Measurements from ENCODE around the gene CEBPB. TPM values are rescaled to one million over a fixed set of nuclear protein-coding genes. Genes with fewer than 3 reads are reported as not detected.

Gene CEBPB
- total RNA-seq, 1 experiment from 2014 or later, result 226 TPM

DNA sequence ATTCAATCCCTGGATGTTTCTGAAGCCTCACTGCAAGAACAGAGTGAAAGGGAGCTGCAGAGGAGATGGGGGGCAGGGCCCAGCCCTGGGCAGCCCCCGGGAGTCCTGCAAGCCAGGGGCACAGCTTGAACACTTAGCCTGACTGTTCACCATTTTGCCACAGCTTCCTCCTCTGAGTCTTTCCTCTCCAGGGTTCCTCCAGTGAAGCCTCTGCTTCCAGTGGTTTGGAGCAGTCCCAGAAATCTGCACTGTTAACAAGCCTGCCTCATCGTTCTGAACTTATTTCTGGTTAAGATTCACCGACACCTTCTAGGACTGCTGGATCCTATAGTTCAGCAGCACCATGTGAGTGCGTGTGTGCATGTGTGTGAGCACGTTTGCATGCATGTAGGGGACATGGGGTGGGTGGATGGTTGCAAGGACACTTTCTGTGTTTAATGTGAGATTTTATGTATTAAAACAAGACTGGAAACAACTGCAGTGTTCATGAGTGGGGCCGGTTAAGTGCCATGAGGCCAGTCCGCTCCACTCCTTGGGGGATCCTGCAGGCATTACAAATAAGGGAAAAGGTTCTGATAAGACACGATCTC is 24.6 kb downstream of the CEBPB start:
- Mint-ChIP-seq H3K4me3 (ENCODE audit: unreplicated experiment) (no peak overlapping the region), H3K36me3 (ENCODE audit: insufficient read depth, unreplicated experiment) (no peaks in the 10 kb centered on the region), H3K4me1 (ENCODE audit: insufficient read depth, unreplicated experiment) (peaks cover 8% of the 10 kb centered on the region), H3K27ac (ENCODE audit: low read depth, unreplicated experiment) (no peak overlapping the region), H3K9me3 (ENCODE audit: unreplicated experiment) (no peaks in the 10 kb centered on the region), H3K27me3 (ENCODE audit: insufficient read depth, unreplicated experiment) (no peaks in the 10 kb centered on the region)
- ChIA-PET CTCF (interaction anchor here (0.6 kb wide), 1 partner anchor 209 kb away, joined by 4 read pairs; no protein-coding TSS in a partner anchor), POLR2A (interaction anchor here (0.6 kb wide), 1 partner anchor 200 kb away, joined by 3 read pairs; no protein-coding TSS in a partner anchor)
- BruUV-seq (replicated peaks), result no TSS peak
- TF ChIP-seq, protein P1, sequence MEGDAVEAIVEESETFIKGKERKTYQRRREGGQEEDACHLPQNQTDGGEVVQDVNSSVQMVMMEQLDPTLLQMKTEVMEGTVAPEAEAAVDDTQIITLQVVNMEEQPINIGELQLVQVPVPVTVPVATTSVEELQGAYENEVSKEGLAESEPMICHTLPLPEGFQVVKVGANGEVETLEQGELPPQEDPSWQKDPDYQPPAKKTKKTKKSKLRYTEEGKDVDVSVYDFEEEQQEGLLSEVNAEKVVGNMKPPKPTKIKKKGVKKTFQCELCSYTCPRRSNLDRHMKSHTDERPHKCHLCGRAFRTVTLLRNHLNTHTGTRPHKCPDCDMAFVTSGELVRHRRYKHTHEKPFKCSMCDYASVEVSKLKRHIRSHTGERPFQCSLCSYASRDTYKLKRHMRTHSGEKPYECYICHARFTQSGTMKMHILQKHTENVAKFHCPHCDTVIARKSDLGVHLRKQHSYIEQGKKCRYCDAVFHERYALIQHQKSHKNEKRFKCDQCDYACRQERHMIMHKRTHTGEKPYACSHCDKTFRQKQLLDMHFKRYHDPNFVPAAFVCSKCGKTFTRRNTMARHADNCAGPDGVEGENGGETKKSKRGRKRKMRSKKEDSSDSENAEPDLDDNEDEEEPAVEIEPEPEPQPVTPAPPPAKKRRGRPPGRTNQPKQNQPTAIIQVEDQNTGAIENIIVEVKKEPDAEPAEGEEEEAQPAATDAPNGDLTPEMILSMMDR (IDR thresholded peaks at IDR 0.05; ENCODE audit: unreplicated experiment), result no peak
- DNase-seq (ENCODE audit: unreplicated experiment), result no peak
- intact Hi-C loops (cut with micrococcal nuclease), result no loop called here

DNA sequence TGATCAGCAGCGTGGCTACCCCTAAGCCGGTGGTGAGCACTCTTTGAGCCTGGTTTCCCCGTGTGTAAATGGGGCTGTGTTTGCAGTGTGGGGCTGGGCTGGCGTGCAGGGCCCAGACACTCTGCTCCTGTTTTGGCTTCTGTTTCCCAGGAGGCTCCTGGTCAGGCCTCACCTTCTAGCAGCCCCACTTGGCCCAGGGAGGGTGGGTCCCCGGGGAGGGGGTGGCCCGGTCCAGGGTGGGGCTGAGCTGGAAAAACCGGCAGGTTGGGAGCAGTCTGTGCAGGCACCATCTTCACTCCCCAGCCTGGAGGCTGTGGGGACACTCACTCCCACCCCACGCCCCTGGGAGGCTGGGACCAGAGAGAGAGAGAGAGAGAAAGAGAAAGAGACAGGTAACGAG is 25.3 kb downstream of the CEBPB start:
- CTCF ChIA-PET, result no interaction called here
- POLR2A ChIA-PET, result no interaction called here
- no peak overlapping the region for H3K4me3 Mint-ChIP-seq (ENCODE audit: unreplicated experiment)
- TF ChIP-seq, protein P1 (IDR thresholded peaks at IDR 0.05; ENCODE audit: unreplicated experiment), result no peak
- H3K27ac Mint-ChIP-seq (ENCODE audit: low read depth, unreplicated experiment), result no peak overlapping the region
- intact Hi-C loops (cut with micrococcal nuclease), result no loop called here
- H3K27me3 Mint-ChIP-seq (ENCODE audit: insufficient read depth, unreplicated experiment), result no peaks in the 10 kb centered on the region
- no TSS peak for BruUV-seq (replicated peaks)
- peaks cover 11% of the 10 kb centered on the region for H3K4me1 Mint-ChIP-seq (ENCODE audit: insufficient read depth, unreplicated experiment)
- no peak for DNase-seq (ENCODE audit: unreplicated experiment)
- H3K9me3 Mint-ChIP-seq (ENCODE audit: unreplicated experiment), result no peaks in the 10 kb centered on the region
- no peaks in the 10 kb centered on the region for H3K36me3 Mint-ChIP-seq (ENCODE audit: insufficient read depth, unreplicated experiment)

DNA sequence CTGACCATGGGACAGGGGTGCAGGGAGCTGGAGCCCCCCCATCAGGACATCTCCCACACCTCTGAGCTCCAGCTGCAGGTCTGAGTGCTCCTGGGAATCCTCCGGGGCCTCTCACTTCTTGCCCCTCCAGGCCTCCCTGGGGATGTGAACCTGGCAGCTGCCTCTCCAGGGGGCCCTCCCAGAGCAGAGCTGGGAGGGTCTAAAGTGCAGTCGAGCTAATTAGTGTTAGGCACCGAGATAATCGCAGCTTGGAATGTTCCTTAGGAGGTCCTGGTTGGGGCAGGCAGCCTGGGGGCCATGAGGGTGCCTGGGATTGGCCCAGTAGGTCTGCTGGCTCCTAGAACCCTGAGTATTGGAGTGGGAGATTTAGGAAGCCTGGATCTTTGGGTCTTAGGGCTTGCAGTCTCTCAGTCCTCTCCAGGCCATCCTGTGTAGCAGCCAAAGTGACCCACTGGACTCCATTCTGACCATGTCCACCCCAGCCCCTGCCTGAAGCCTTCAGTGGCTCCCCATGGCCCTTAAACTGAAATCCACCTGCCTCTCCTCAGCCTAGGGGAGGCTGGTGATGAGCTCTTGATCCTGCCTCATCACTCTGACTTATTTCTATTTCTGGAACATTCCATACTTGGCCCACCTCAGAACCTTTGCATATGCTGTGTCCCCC is 26.0 kb downstream of the CEBPB start:
- no peaks in the 10 kb centered on the region for H3K9me3 Mint-ChIP-seq (ENCODE audit: unreplicated experiment)
- H3K27me3 Mint-ChIP-seq (ENCODE audit: insufficient read depth, unreplicated experiment), result no peaks in the 10 kb centered on the region
- BruUV-seq (replicated peaks), result no TSS peak
- intact Hi-C loops (cut with micrococcal nuclease), result no loop called here
- DNase-seq (ENCODE audit: unreplicated experiment), result no peak
- peaks cover 13% of the 10 kb centered on the region for H3K4me1 Mint-ChIP-seq (ENCODE audit: insufficient read depth, unreplicated experiment)
- no peak overlapping the region for H3K4me3 Mint-ChIP-seq (ENCODE audit: unreplicated experiment)
- ChIA-PET POLR2A (no interaction called here), CTCF (interaction anchor here (1.8 kb wide), 1 partner anchor 247 kb away, joined by 7 read pairs; no protein-coding TSS in a partner anchor)
- no peaks in the 10 kb centered on the region for H3K36me3 Mint-ChIP-seq (ENCODE audit: insufficient read depth, unreplicated experiment)
- TF ChIP-seq, protein P1 (IDR thresholded peaks at IDR 0.05; ENCODE audit: unreplicated experiment), result no peak
- H3K27ac Mint-ChIP-seq (ENCODE audit: low read depth, unreplicated experiment), result no peak overlapping the region

DNA sequence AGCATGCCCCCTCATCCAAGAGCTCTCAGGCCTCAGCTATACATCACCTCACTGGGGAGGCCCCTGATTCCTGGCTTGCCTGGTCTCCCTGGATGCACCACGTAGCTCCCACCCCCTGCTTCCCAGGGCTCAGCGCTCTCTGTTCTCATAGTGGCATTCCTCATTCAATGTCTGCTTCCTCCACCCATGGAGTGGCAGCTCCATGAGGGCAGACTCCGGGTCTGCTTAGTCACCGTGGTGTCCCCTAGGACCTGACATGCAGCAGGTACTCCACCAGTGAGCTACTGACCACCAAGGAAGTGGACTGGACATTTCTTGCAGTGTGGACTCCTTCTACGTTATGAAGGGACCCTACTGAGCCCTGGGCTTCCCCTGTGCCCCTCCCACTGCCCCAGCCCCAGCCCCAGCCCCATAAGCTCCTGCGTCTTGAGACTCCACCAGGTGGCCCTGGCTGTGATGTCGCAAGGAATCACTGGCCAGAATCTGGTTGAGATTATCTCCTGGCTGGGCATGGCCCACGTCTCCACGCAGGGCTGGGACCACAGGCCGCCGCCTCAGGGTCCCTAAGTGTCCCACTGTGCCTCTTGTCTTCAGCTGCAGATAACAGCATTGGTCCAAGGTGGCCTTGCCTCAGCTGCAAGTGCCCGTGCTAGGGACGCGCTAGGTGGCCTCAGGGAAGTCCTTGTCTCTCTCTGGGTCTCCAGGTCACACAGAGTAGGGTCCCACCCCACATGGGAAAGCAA is 26.7 kb downstream of the CEBPB start:
- POLR2A ChIA-PET, result no interaction called here
- Mint-ChIP-seq H3K4me3 (ENCODE audit: unreplicated experiment) (no peak overlapping the region), H3K9me3 (ENCODE audit: unreplicated experiment) (no peaks in the 10 kb centered on the region), H3K4me1 (ENCODE audit: insufficient read depth, unreplicated experiment) (peaks cover 20% of the 10 kb centered on the region), H3K27ac (ENCODE audit: low read depth, unreplicated experiment) (no peak overlapping the region), H3K36me3 (ENCODE audit: insufficient read depth, unreplicated experiment) (no peaks in the 10 kb centered on the region), H3K27me3 (ENCODE audit: insufficient read depth, unreplicated experiment) (no peaks in the 10 kb centered on the region)
- no peak for DNase-seq (ENCODE audit: unreplicated experiment)
- intact Hi-C loops (cut with micrococcal nuclease), result no loop called here
- CTCF ChIA-PET, result interaction anchor here (1.8 kb wide), 1 partner anchor 247 kb away, joined by 7 read pairs; no protein-coding TSS in a partner anchor
- TF ChIP-seq, protein P1 (IDR thresholded peaks at IDR 0.05; ENCODE audit: unreplicated experiment), result no peak
- BruUV-seq (replicated peaks), result no TSS peak
